ENCODE data around the gene KRT79. TPM values are rescaled to one million over a fixed set of nuclear protein-coding genes. Genes with fewer than 3 reads are reported as not detected.

The KRT79 gene
- total and polyA plus RNA-seq, 2 of the 8 experiments (the other 6 are each of a cell fraction or from before 2014, with no cell fraction given) = not detected

DNA sequence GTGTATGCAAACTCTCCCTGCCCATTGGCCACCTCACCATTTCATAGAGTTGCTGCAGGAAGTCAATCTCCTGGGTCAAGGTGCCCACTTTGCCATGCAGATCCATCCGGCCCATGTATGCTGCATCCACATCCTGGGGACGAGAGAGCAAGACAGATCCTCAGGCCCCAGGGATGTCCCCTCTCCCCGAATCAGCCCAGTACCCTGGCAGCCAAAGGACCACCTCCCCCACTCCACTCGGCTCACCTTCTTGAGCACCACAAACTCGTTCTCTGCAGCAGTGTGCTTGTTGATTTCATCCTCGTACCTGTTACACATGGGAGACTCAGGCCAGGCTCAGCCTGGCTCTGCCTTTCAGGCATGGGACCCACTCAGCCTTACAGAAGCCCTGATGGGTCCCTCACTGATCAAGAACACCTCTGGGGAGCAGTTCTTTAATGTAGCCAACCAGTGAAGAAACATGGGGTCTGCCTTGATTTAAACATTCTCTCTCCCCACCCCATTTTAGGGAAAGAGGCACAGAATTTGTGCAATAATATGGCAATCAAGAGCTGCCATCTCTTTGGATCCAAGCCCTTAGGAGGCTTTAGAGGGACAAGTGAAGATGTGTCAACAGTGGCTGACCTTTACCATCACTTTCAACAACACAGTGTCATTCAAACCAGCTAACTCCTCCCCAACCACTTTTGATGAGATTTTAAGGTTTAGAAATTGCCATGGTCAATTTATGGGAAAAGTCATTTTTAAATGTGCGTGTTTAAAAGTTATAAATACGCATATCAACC, 3.9 kb downstream of the KRT79 start:
- Histone ChIP-seq H3K79me1 (ENCODE audit: low read depth, low read length) (no peaks in the 10 kb centered on the region), H3K18ac (ENCODE audit: extremely low read depth, low read length) (no peak overlapping the region), H3K23ac (ENCODE audit: insufficient read length) (no peak overlapping the region), H4K91ac (replicated peaks; ENCODE audit: insufficient read length, low read length) (no peak overlapping the region), H3K23me2 (ENCODE audit: low read depth, low read length) (no peaks in the 10 kb centered on the region), H4K5ac (ENCODE audit: insufficient read length, low read depth, low read length) (no peak overlapping the region), H4K20me1 (replicated peaks in 1 of 2; ENCODE audit: control insufficient read depth in 1 of 2, insufficient read depth in 2 of 2, low read length in 2 of 2) (no peaks in the 10 kb centered on the region), H3K4me3 (ENCODE audit: extremely low read depth in 1 of 4, insufficient read depth in 2 of 4, low read depth in 3 of 4, low read length in 4 of 4) (no peak overlapping the region), H2BK120ac (replicated peaks; ENCODE audit: low read depth, low read length) (no peak overlapping the region), H2BK20ac (ENCODE audit: low read length) (no peak overlapping the region), H4K8ac (ENCODE audit: extremely low read depth, insufficient read depth, low read length) (no peak overlapping the region), H3K14ac (ENCODE audit: insufficient read length) (no peak overlapping the region), H3K27me3 (replicated peaks in 1 of 4; ENCODE audit: control insufficient read depth in 3 of 4, extremely low read depth in 1 of 4, insufficient read depth in 3 of 4, low read length in 3 of 4) (no peaks in the 10 kb centered on the region), H2AK5ac (ENCODE audit: low read depth, low read length) (no peak overlapping the region), H3K56ac (replicated peaks; ENCODE audit: insufficient read length, low read depth, low read length) (no peak overlapping the region), H3K9me3 (ENCODE audit: insufficient read depth in 2 of 2, low read depth in 1 of 2, low read length in 1 of 2) (no peaks in the 10 kb centered on the region), H3K4me2 (ENCODE audit: insufficient read depth in 1 of 2, low read depth in 2 of 2, low read length in 2 of 2) (no peak overlapping the region), H2BK5ac (ENCODE audit: low read depth, low read length) (no peak overlapping the region), H3K4me1 (replicated peaks in 1 of 4; ENCODE audit: control insufficient read depth in 3 of 4, insufficient read depth in 4 of 4, low read length in 3 of 4) (no peaks in the 10 kb centered on the region; a peak in 2 of 7 replicates), H3K27ac (ENCODE audit: low read depth, low read length) (no peak overlapping the region), H3K4ac (replicated peaks; ENCODE audit: insufficient read length, low read depth, low read length) (no peak overlapping the region), H3K79me2 (ENCODE audit: control insufficient read depth in 1 of 2, insufficient read depth in 2 of 2, low read length in 2 of 2) (no peaks in the 10 kb centered on the region), H2BK15ac (ENCODE audit: low read length) (no peak overlapping the region), H2AFZ (ENCODE audit: low read length) (no peak overlapping the region), H3K36me3 (ENCODE audit: control insufficient read depth in 2 of 4, insufficient read depth in 4 of 4, low read length in 3 of 4) (no peaks in the 10 kb centered on the region), H2BK12ac (ENCODE audit: low read depth, low read length) (no peak overlapping the region), H3K9ac (replicated peaks in 1 of 4; ENCODE audit: extremely low read depth in 1 of 4, low read depth in 3 of 4, low read length in 3 of 4) (no peak overlapping the region)
- no peak for FAIRE-seq
- POLR2A ChIA-PET (ENCODE audit: partially characterized antibody) = no interaction called here
- 82% methylated on average over 8 of the region's 8 CpGs; no CpG with 5 or more reads in 1 of the 2 experiments for WGBS, 2 experiments (ENCODE audit: extremely low coverage in 1 of 2, insufficient coverage in 1 of 2, insufficient read length in 1 of 2, insufficient replicate concordance in 2 of 2, low coverage in 1 of 2, low lambda C conversion rate in 2 of 2, missing lambda C conversion rate in 1 of 2)
- CTCF ChIA-PET (ENCODE audit: partially characterized antibody) = interaction anchor here (0.9 to 3.7 kb wide), 4 partner anchors 35 to 49 kb away, joined by 3 to 13 read pairs (median 6); no protein-coding TSS in a partner anchor
- DNase-seq (ENCODE audit: low read depth in 1 of 2, low spot score in 2 of 2) = no peak
- no peak for TF ChIP-seq RBBP5 (IDR thresholded peaks at IDR 0.05; ENCODE audit: borderline replicate concordance, low read depth, low read length)
- TF ChIP-seq BACH1 (IDR thresholded peaks at IDR 0.05; ENCODE audit: low read length) = no peak
- TF ChIP-seq EP300 (IDR thresholded peaks at IDR 0.05; ENCODE audit: borderline replicate concordance in 1 of 2, low read depth in 2 of 2, low read length in 2 of 2) = no peak
- no peak for TF ChIP-seq JUND (IDR thresholded peaks at IDR 0.05; ENCODE audit: low read length)
- no peak for TF ChIP-seq GABPA (IDR thresholded peaks at IDR 0.05; ENCODE audit: borderline replicate concordance, insufficient read depth, low read length)
- no peak for TF ChIP-seq SIRT6 (IDR thresholded peaks at IDR 0.05; ENCODE audit: low read length)
- no peak for TF ChIP-seq SP4 (IDR thresholded peaks at IDR 0.05; ENCODE audit: low read length)
- no peak for TF ChIP-seq RFX5 (IDR thresholded peaks at IDR 0.05; ENCODE audit: borderline replicate concordance, low read depth, low read length)
- TF ChIP-seq POLR2AphosphoS5 (IDR thresholded peaks at IDR 0.05; ENCODE audit: low read depth, low read length) = no peak
- TF ChIP-seq TBP (IDR thresholded peaks at IDR 0.05; ENCODE audit: low read depth, low read length) = no peak
- TF ChIP-seq, protein P1, sequence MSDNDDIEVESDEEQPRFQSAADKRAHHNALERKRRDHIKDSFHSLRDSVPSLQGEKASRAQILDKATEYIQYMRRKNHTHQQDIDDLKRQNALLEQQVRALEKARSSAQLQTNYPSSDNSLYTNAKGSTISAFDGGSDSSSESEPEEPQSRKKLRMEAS (IDR thresholded peaks at IDR 0.05) = no peak
- TF ChIP-seq TEAD4 (IDR thresholded peaks at IDR 0.05; ENCODE audit: low read depth, low read length) = no peak

Data from H1 (cell line).